ACHN (cell line): ENCODE data around the gene NFATC3.
"Not testable (repeated sequence)": the region's sequence is repeated elsewhere in the genome, so short reads cannot be mapped to it uniquely, and the experiment has no call there.

Experiments
- DNase-seq: peaks from one replicate; pipeline ENCODE4 v3.0.0-alpha.2; 2015
- in situ Hi-C: cut with HindIII; loops from 2 replicates; pipeline ENCODE4 v1.10.0; 2017; ENCODE audit warnings: low sequenced_read_pairs, low pct_ligation_motif_present, low pct_unique_long_range_greater_than_20kb

NFATC3 gene

DNA sequence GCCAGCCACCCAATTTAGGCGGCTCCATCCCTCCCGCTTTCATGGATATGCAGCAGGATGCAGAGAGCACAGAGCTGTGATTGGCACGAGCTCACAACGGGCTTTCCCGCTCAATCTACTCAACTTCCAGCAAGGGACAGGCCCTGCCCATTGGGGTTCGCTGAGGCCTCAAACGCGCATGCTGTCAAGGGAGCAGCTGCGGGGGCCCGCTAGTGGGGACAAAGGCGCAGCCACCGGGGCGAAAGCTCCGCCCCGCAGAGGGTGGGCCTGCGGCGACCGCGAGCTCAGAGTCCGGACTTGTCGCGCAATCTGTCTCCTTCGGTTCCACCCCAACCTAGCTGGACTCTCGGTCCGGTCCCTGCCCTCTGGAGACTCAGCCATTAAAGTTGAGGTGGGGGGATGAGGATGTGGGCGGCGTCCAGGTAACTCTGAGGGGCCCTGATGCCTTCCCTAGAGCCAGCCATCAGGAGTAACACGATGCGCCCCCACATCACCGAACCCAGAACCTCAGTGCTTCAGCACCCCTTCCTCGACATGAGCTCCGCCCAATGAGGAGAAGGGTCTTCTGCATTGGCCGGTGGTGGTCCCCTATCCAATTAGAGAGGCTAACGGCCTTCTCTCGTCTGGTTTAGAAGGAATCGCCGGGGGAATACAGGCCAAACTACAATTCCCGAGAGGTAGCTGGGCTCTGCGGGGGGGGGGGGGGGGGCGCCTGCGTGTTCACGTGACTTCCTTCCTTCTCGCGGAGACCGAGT is 489 bp upstream of the NFATC3 start:
- in situ Hi-C loops, result loop anchor here (25.0 kb wide), 1 partner anchor 253 kb away; no protein-coding TSS in a partner anchor
- peak; percentile 83 for DNase-seq

GRCh38 chr16:68086336-68086841 is 1.2 kb downstream of the NFATC3 start:
- DNase-seq, result peak; percentile 71

GRCh38 chr16:68086860-68087268 is 1.7 kb downstream of the NFATC3 start:
- peak; percentile 43 for DNase-seq
- in situ Hi-C loops, result loop anchor here (25.0 kb wide), 1 partner anchor 250 kb away; no protein-coding TSS in a partner anchor

More at GRCh38 chr16:68086336-68086841, 1.2 kb downstream of the NFATC3 start:
- in situ Hi-C loops, result loop anchor here (25.0 kb wide), 1 partner anchor 251 kb away; no protein-coding TSS in a partner anchor

GRCh38 chr16:68087688-68088087 is 2.5 kb downstream of the NFATC3 start:
- in situ Hi-C loops, result loop anchor here (25.0 kb wide), 1 partner anchor 250 kb away; no protein-coding TSS in a partner anchor
- no peak for DNase-seq

GRCh38 chr16:68088130-68088972 is 3.2 kb downstream of the NFATC3 start:
- in situ Hi-C loops, result loop anchor here (25.0 kb wide), 1 partner anchor 249 kb away; no protein-coding TSS in a partner anchor
- DNase-seq, result no peak

DNA sequence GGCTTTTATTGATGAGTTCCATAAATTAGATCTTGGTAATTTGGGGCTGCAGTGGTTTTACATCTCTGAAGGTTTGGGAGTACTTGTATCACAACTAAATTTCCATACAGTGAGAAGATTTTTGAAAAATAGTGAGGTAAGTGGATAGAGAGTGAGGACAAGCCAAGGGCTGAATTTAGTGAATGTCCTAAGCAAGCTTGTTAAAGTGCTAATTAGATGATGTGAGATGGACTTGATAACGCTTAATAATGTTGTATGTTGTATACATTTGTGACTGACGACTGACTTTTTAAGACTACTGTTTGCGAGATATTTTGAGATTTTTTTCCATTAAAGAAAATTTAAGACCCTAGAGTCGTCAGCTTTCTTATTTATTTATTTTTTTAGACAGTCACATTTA is 3.9 kb downstream of the NFATC3 start:
- DNase-seq, result no peak
- in situ Hi-C loops, result loop anchor here (25.0 kb wide), 1 partner anchor 248 kb away; no protein-coding TSS in a partner anchor

GRCh38 chr16:68090130-68090529 is 5.0 kb downstream of the NFATC3 start:
- in situ Hi-C loops, result loop anchor here (25.0 kb wide), 1 partner anchor 247 kb away; no protein-coding TSS in a partner anchor
- no peak for DNase-seq

GRCh38 chr16:68090533-68090932 is 5.4 kb downstream of the NFATC3 start:
- in situ Hi-C loops, result loop anchor here (25.0 kb wide), 1 partner anchor 247 kb away; no protein-coding TSS in a partner anchor
- no peak for DNase-seq

GRCh38 chr16:68091380-68092261 is 6.5 kb downstream of the NFATC3 start:
- in situ Hi-C loops, result loop anchor here (25.0 kb wide), 1 partner anchor 246 kb away; no protein-coding TSS in a partner anchor
- peak; percentile 45 for DNase-seq

GRCh38 chr16:68092275-68092674 is 7.1 kb downstream of the NFATC3 start:
- not testable (repeated sequence) for DNase-seq
- in situ Hi-C loops, result loop anchor here (25.0 kb wide), 1 partner anchor 245 kb away; no protein-coding TSS in a partner anchor

DNA sequence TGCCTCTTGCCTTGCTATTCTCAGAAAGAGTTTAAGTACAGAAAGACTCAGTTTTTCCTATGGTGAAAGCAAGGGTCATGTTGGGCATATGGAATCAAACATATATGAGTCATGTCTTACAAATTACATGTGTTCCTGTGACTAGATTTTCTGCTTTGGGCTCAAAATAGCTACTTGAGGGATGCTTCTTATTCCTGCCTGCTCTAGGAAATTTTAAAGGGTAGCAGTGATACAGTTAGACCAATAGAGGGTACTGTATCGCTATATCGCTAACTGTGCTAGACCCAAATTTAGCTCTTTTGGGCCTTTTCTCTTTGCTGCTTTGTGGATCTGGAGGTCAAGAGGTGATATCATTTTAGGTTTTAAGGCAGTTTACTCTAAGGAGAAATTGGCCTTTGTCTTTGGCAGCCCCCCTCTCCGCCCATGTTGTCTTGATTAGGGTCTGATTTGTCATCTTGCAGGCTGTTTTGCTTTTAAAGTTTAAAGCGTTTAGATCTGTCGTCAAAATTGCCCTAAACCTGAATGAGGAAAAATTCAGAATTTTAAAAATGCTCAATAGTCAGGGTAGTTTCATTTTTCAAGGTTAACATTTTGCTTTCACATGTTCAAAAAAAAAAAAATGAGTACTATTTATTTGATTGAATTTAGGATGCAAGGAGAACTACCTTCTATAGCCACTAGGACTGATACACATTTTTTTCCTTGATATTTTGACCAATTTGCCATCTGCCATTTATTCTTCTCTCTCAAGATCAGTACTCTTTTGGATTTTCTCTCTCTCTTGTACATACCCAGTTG is 8.8 kb downstream of the NFATC3 start:
- in situ Hi-C loops, result loop anchor here (25.0 kb wide), 1 partner anchor 243 kb away; no protein-coding TSS in a partner anchor
- DNase-seq, result peak; percentile 58

DNA sequence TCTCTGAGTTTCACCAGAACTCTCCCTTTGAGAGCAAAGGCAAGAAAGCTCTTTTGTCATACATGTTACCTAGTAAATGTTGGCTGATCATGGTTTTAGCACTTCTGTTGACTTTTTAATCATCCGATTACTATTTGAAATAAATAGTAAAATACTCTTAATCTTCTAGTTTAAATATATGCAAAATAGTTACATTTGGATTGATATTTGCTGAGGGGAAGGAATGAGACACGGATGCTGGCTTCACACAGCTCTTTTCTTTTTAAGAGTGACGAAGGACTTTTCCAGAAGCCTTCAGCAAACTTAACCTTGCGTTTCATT is 9.4 kb downstream of the NFATC3 start:
- in situ Hi-C loops, result loop anchor here (25.0 kb wide), 1 partner anchor 243 kb away; no protein-coding TSS in a partner anchor

DNA sequence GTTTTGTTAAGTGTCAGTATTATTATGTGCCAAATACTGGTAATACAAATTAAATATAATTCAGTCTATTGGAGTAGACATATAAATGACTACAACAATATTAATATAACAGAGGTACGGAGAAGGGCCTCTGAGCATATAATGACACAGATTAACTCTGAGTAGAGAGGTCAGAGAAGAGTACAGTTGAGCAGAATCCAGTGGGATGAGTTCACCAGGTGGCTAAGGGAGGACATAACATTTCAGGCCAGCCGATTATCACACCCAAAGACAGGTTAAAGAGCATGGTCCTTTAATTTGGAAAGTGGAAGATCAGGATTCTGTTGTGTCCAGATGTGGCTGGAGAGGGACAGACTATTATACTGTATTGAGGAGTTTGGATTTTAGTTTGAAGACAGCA is 11.3 kb downstream of the NFATC3 start:
- in situ Hi-C loops, result loop anchor here (25.0 kb wide), 1 partner anchor 241 kb away; no protein-coding TSS in a partner anchor
- DNase-seq, result no peak

More for the DNA sequence above, 9.4 kb downstream of the NFATC3 start:
- no peak for DNase-seq

- no peak for DNase-seq
Measured at GRCh38 chr16:68097088-68097487, 11.9 kb downstream of the NFATC3 start.

GRCh38 chr16:68097895-68098294 is 12.7 kb downstream of the NFATC3 start:
- in situ Hi-C loops, result loop anchor here (25.0 kb wide), 1 partner anchor 239 kb away; no protein-coding TSS in a partner anchor
- no peak for DNase-seq

More at GRCh38 chr16:68097088-68097487, 11.9 kb downstream of the NFATC3 start:
- in situ Hi-C loops, result loop anchor here (25.0 kb wide), 1 partner anchor 240 kb away; no protein-coding TSS in a partner anchor

DNA sequence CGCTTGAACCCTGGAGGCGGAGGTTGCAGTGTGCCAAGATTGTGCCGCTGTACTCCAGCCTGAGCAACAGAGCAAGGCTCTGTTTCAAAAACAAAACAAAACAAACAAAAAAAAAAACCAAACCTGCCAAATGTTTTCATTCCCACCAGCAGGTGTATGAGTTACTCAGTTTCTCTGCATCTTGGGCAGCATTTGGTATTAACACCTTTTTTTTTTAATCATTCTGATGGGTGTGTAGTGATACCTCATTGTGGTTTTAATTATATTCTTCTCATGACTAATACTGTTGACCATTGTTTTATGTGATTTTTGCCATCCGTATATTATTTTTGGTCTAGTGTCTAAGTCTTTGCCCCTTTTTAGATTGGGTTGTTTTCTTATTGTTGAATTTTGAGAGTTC is 15.3 kb downstream of the NFATC3 start:
- in situ Hi-C loops, result no loop called here
- DNase-seq, result no peak

DNA sequence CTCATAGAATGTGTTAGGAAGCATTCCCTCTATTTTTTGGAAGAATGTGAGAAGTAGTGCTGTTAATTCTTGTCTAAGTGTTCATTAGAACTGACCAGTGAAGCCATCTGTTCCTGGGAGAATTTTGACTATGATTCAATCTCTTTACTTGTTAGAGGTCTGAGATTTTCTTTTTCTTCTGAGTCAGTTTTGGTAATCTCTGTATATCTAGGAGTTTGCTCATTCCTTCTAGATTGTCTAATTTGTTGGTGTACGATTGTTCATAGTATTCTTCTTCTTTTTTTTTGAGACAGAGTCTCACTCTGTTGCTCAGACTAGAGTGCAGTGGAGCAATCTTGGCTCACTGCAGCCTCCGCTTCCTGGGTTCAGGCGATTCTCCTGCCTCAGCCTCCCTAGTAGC is 20.4 kb downstream of the NFATC3 start:
- in situ Hi-C loops, result no loop called here
- DNase-seq, result no peak
